ENCODE measurements around the gene STK4. TPM values are rescaled to one million over a fixed set of nuclear protein-coding genes. Genes with fewer than 3 reads are reported as not detected.

Gene STK4
- total and polyA plus RNA-seq, 2 of the 8 experiments (the other 6 are each of a cell fraction or from before 2014, with no cell fraction given), result 12.0 to 34.3 TPM

DNA sequence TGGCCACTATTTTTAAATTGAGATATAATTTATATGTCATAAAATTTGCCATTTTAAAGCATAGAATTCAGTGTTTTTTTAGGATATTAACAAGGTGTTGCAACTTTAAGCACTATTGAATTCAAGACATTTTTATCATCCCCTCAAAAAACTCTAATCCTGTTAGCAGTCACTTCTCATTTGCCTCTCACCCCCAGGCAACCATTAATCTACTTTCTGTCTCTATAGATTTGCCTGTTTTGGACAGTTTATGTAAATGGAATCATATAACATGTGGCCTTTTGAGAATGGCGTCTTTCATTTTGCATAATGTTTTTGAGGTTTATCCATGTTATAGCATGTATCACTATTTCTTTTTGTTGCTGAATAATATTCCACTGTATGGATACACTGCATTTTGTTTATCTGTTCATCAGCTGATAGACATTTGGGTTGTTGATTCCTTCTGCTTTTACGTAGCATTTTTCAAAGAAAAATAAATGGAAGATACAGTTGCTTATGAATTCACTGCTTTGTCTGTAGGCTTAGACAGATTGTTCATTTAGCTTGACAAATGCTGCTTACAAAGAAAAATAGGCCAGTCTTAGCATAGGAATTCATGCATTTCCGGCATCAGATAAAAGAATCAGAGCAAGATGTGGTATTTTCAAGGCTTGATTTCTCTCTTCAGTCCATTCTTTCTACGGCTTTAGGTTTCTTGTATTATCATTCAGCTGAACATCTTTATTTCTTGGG is 52.9 kb downstream of the STK4 start (continued):
- TF ChIP-seq, protein P1, sequence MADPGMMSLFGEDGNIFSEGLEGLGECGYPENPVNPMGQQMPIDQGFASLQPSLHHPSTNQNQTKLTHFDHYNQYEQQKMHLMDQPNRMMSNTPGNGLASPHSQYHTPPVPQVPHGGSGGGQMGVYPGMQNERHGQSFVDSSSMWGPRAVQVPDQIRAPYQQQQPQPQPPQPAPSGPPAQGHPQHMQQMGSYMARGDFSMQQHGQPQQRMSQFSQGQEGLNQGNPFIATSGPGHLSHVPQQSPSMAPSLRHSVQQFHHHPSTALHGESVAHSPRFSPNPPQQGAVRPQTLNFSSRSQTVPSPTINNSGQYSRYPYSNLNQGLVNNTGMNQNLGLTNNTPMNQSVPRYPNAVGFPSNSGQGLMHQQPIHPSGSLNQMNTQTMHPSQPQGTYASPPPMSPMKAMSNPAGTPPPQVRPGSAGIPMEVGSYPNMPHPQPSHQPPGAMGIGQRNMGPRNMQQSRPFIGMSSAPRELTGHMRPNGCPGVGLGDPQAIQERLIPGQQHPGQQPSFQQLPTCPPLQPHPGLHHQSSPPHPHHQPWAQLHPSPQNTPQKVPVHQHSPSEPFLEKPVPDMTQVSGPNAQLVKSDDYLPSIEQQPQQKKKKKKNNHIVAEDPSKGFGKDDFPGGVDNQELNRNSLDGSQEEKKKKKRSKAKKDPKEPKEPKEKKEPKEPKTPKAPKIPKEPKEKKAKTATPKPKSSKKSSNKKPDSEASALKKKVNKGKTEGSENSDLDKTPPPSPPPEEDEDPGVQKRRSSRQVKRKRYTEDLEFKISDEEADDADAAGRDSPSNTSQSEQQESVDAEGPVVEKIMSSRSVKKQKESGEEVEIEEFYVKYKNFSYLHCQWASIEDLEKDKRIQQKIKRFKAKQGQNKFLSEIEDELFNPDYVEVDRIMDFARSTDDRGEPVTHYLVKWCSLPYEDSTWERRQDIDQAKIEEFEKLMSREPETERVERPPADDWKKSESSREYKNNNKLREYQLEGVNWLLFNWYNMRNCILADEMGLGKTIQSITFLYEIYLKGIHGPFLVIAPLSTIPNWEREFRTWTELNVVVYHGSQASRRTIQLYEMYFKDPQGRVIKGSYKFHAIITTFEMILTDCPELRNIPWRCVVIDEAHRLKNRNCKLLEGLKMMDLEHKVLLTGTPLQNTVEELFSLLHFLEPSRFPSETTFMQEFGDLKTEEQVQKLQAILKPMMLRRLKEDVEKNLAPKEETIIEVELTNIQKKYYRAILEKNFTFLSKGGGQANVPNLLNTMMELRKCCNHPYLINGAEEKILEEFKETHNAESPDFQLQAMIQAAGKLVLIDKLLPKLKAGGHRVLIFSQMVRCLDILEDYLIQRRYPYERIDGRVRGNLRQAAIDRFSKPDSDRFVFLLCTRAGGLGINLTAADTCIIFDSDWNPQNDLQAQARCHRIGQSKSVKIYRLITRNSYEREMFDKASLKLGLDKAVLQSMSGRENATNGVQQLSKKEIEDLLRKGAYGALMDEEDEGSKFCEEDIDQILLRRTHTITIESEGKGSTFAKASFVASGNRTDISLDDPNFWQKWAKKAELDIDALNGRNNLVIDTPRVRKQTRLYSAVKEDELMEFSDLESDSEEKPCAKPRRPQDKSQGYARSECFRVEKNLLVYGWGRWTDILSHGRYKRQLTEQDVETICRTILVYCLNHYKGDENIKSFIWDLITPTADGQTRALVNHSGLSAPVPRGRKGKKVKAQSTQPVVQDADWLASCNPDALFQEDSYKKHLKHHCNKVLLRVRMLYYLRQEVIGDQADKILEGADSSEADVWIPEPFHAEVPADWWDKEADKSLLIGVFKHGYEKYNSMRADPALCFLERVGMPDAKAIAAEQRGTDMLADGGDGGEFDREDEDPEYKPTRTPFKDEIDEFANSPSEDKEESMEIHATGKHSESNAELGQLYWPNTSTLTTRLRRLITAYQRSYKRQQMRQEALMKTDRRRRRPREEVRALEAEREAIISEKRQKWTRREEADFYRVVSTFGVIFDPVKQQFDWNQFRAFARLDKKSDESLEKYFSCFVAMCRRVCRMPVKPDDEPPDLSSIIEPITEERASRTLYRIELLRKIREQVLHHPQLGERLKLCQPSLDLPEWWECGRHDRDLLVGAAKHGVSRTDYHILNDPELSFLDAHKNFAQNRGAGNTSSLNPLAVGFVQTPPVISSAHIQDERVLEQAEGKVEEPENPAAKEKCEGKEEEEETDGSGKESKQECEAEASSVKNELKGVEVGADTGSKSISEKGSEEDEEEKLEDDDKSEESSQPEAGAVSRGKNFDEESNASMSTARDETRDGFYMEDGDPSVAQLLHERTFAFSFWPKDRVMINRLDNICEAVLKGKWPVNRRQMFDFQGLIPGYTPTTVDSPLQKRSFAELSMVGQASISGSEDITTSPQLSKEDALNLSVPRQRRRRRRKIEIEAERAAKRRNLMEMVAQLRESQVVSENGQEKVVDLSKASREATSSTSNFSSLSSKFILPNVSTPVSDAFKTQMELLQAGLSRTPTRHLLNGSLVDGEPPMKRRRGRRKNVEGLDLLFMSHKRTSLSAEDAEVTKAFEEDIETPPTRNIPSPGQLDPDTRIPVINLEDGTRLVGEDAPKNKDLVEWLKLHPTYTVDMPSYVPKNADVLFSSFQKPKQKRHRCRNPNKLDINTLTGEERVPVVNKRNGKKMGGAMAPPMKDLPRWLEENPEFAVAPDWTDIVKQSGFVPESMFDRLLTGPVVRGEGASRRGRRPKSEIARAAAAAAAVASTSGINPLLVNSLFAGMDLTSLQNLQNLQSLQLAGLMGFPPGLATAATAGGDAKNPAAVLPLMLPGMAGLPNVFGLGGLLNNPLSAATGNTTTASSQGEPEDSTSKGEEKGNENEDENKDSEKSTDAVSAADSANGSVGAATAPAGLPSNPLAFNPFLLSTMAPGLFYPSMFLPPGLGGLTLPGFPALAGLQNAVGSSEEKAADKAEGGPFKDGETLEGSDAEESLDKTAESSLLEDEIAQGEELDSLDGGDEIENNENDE (IDR thresholded peaks at IDR 0.05; ENCODE audit: insufficient replicate concordance, low read length), result no peak
- TF ChIP-seq SIN3A (conservative IDR thresholded peaks at IDR 0.05 in 1 of 2, IDR thresholded peaks at IDR 0.05 in 1 of 2; ENCODE audit: low read depth in 1 of 2, low read length in 2 of 2) (no peak), BCL11A (IDR thresholded peaks at IDR 0.05; ENCODE audit: low read depth in 2 of 2, low read length in 2 of 2) (no peak), ZNF274 (IDR thresholded peaks at IDR 0.05; ENCODE audit: borderline replicate concordance, extremely low read depth, low read length) (no peak)
- TF ChIP-seq, protein P2, sequence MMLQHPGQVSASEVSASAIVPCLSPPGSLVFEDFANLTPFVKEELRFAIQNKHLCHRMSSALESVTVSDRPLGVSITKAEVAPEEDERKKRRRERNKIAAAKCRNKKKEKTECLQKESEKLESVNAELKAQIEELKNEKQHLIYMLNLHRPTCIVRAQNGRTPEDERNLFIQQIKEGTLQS (IDR thresholded peaks at IDR 0.05; ENCODE audit: insufficient read depth, low read depth, low read length), result no peak

All from H1 (cell line).